PFSK-1 (cell line): Measurements from ENCODE around the gene AQP10.

Source experiments
- POLR2AphosphoS5 ChIP-seq: IDR thresholded peaks from 2 replicates; pipeline ENCODE4 v1.6.1; 2012; ENCODE audit warnings: low read depth, mild to moderate bottlenecking, control low read depth, low read length, moderate library complexity
- SIN3A ChIP-seq: IDR thresholded peaks from 2 replicates; pipeline ENCODE4 v1.6.1; 2012; ENCODE audit warnings: mild to moderate bottlenecking, low read length, moderate library complexity, borderline replicate concordance; ENCODE audit not compliant: insufficient read depth

- TF ChIP-seq POLR2AphosphoS5 (no peak; the same call in 1 of the 2 replicates), SIN3A (peak; percentile 34; the same call in 1 of the 2 replicates)
Measured at GRCh38 chr1:154325583-154326545, 5.0 kb downstream of the AQP10 start.
